Amygdala (tissue), 56 donors: ENCODE results near the gene MTARC2.

Source experiments
- DNase-seq, 56 donors: peaks; one replicate each; lab custom pipeline; 2025; lab: John Stamatoyannopoulos, UW

MTARC2 gene

GRCh38 chr1:220767312-220768125 lies 19.4 kb downstream of the MTARC2 start:
- DNase-seq = no peak

GRCh38 chr1:220768126-220768601 lies 20.0 kb downstream of the MTARC2 start:
- DNase-seq = no peak

DNA sequence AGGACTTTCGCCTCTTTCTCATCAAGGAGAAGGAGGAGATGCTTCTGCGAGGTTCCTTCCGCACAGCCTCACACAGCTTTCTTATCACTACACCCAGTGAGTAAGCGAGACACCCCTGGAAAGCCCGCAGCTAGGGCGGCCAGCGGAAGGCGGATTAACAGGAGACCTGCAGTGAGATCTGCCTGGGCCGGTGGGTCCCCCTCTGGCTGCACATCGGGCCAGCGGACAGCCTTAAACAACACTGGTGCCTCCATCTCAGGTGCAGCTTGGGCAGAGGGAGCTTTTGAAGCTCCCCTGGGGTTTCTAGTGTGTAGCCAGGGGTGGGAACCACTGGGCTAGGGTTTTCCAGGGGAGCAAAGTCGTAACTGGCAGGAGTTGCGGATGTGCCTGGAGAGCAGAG lies 21.1 kb downstream of the MTARC2 start:
- DNase-seq = no peak

DNA sequence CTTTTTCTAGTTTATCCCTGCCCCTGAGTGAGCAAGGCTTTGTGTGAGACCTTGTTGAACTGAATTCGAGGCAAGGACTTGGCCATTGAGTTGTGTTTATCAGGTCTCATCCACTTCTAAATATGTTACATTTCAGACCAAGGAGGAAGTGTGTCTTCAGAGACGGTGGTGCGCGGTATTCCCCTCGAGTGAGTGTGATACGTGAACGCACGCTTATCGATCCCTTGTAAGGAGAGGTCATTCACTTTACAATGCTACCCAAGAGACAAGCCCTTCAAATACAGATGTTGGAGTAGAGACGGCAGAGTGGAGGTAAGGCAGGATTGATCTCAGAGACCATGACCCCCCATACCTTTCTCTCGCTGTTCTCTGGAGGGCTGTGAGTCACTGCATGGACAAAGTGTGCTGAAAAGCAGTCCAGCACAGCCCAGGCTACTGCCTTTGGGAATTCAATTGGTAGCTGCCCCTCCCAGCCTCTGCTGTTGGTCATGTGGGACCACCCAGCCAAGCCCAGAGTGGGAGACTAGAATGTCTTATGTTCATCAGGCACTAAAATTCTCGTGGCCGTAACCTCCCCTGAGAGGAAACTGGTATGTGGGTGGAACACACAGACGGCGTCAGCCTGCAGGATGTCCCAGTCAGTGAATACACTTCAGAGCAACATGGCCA lies 22.3 kb downstream of the MTARC2 start:
- no peak for DNase-seq

- DNase-seq = no peak
Observed at GRCh38 chr1:220772846-220773245, 24.7 kb downstream of the MTARC2 start.

- peak in 9 of 56 donors; percentile 2 to 62 (median 15) for DNase-seq
Observed at GRCh38 chr1:220775240-220775853, 27.2 kb downstream of the MTARC2 start.

- no peak for DNase-seq
Observed at GRCh38 chr1:220776254-220776653, 28.1 kb downstream of the MTARC2 start.

- DNase-seq = peak in 55 of 56 donors; percentile 16 to 89 (median 65)
Observed at GRCh38 chr1:220776720-220777326, 28.7 kb downstream of the MTARC2 start.

- no peak for DNase-seq
Observed at GRCh38 chr1:220783453-220783852, 35.3 kb downstream of the MTARC2 start.

DNA sequence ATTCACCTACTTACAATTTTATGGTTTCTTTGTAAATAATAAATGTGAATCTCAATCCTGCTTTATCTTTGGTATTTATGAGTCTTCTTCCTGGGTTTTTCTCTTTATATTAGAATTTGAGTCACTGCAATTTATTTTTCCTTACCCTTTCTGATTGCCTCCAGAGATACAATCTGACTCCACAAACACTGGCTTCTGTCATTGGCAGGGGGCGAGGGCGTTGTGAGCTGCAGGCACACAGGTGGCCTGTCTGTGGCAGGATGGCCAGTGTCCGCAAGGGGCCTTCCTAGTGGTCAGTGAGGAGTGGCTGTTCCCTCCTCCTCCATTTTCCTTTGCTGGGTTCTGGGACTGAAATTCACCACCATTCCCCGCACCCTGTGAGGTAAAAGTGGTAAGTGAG lies 36.6 kb downstream of the MTARC2 start:
- DNase-seq = no peak

DNA sequence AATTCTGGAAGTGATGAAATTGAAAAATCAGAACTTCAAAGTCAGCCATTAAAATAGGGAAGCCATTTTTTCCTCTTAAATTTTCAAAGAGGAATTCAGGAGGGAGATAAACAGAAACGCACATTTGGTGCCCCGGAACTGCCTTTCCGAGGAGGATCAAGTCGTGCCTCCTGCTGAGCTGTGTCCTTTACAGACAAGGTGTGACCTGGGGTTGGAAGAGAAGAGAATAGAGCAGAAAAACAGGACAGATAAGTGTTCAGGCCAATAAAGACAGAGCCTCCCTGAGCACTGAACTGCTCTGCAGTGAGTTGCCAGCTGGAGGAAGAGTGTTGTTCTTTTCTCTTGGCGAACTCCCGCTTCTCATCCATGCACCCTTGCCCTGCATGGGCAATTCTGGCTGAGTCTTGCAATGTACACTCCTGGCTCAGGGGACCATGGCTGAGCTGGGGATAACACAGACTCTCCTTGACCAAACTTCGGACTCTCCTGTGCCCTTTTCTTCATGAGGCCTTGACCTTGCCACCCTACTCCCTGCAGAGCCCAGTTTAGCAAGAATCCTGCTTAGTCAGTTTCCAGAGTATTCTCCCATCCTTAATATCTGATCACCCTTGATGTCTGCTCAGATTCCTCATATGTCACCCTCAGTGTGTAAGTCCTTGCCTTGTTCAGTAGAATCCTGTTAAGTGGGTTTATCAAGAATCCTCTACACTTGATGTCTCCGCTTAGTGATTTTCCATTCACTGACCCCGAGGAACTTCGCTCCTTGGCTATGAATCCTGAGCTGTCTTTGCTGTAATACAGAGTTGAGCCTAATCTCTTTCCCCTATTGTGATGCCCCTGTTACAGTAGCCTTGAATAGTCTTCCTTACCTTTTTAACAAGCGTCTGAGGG lies 37.3 kb downstream of the MTARC2 start:
- DNase-seq = no peak

DNA sequence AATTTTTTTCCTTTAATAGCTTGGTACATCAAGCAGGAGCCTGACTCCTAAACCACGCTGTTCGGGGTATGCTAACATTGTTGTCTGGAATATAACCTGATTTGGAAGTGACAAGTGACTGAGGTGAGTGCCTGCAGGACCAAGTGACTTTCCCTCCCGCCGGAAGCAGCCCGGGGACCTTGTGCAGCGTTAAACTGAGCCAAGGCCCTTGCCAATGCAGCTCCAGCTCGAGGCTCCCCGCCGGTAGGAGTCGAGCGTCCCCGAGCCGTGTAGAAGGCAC lies 37.9 kb downstream of the MTARC2 start:
- DNase-seq = peak in 4 of 56 donors; percentile 20 to 68 (median 35)

DNA sequence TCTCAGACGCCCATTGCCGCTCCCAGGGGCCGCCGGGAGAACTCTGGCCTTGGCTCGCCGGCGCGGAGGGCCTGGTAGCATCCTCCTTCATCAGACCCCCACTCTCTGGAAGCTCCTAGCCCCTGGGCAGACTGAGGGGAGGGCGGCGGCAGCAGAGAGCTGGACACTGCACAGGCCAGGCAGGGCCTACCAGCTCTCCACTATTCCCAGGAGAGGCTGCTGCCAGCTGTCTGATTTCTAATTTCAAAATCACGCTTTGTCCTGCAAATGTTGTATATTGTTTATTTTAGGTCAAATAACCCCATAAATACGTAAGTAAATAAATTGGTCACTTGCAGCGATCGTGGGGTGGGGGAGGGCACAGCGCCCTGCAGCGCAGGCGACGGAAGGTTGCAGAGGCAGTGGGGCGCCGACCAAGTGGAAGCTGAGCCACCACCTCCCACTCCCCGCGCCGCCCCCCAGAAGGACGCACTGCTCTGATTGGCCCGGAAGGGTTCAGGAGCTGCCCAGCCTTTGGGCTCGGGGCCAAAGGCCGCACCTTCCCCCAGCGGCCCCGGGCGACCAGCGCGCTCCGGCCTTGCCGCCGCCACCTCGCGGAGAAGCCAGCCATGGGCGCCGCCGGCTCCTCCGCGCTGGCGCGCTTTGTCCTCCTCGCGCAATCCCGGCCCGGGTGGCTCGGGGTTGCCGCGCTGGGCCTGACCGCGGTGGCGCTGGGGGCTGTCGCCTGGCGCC lies 38.4 kb downstream of the MTARC2 start, which contains the start of gene MTARC1:
Gene MTARC1 (plus strand): TSS at position 577 of the 732 bp plus-strand sequence. CDS start 32 bp downstream, at position 609.
- DNase-seq = peak in 43 of 56 donors; percentile 18 to 71 (median 45)

DNA sequence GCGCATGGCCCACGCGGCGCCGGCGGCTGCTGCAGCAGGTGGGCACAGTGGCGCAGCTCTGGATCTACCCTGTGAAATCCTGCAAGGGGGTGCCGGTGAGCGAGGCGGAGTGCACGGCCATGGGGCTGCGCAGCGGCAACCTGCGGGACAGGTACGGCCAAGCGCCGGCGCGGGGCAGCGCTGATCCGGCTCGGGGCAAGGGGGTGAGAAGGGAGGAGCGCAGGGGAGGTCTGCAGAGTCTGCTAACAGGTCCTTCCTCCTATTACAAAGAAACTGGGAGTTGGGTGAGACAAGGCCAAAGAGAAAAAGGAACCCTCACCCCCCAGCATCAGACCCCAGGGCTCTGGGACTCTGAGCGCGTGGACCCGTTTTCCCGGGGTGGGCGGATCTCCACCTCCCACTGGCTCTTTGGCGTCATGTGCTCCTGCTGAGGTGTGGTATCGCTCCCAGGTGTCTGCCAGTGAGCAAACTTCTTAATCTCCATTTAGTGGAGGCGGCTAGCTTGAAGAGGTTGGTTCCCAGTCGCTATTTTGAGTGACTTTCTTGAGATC lies 39.0 kb downstream of the MTARC2 start:
- DNase-seq = peak in 11 of 56 donors; percentile 17 to 51 (median 28)

- no peak for DNase-seq
Observed at GRCh38 chr1:220788900-220789299, 40.8 kb downstream of the MTARC2 start.

DNA sequence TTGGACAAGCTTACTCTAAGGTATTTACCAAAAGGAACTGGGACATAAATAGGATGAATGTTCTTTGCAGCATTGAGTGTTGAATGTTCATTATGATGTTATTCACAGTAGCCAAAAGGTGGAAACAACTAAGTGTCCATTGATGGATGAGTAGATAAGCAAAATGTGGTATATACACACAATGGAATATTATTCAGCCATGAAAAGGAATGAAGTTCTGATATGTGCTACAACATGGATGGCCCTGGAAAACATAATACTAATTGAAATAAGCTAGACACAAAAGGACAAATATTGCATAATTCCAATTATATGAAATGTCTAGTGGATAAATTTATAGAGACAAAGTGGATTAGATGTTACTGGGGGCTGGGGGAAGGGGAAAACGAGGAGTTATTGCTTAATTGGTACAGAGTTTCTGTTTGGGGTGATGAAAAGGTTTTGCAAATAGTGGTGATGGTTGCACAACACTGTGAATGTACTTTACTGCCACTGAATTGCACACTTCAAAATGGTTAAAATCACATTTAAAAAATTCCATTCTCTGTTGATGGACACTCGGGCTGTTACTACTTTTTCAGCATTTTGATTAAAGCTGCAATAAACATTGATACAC lies 41.5 kb downstream of the MTARC2 start:
- DNase-seq = no peak

- peak in 1 of 56 donors; percentile 11 for DNase-seq
Observed at GRCh38 chr1:220791285-220791684, 43.2 kb downstream of the MTARC2 start.

GRCh38 chr1:220791956-220792355 lies 43.8 kb downstream of the MTARC2 start:
- peak in 1 of 56 donors; percentile 9 for DNase-seq
